ENCODE measurements around the gene CARD14.

CARD14 gene

DNA sequence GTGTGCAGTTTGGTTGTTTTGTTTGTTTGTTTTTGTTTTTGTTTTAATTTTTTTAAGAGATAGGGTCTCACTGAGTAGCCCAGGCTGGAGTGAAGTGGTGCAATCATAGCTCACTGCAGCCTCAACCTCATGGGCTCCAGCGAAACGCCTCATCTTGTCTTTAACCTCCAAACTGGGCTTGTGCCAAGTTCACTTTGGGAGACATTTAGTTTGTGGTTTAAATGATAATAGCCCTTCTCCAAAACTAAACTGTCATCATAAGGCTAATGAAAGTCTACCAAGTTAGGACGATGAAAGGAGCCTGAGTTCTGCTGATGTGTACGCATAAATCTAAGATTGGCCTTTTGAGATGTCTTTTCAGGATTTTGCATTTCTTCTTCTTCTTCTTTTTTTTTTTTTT lies 6.5 kb upstream of the CARD14 start:
- TF ChIP-seq, protein P1, sequence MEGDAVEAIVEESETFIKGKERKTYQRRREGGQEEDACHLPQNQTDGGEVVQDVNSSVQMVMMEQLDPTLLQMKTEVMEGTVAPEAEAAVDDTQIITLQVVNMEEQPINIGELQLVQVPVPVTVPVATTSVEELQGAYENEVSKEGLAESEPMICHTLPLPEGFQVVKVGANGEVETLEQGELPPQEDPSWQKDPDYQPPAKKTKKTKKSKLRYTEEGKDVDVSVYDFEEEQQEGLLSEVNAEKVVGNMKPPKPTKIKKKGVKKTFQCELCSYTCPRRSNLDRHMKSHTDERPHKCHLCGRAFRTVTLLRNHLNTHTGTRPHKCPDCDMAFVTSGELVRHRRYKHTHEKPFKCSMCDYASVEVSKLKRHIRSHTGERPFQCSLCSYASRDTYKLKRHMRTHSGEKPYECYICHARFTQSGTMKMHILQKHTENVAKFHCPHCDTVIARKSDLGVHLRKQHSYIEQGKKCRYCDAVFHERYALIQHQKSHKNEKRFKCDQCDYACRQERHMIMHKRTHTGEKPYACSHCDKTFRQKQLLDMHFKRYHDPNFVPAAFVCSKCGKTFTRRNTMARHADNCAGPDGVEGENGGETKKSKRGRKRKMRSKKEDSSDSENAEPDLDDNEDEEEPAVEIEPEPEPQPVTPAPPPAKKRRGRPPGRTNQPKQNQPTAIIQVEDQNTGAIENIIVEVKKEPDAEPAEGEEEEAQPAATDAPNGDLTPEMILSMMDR (IDR thresholded peaks at IDR 0.05): no peak
- Histone ChIP-seq H3K27me3 (peaks cover 30% of the 10 kb centered on the region), H3K9me3 (no peaks in the 10 kb centered on the region), H3K4me1 (ENCODE audit: control insufficient read depth in 1 of 2, insufficient read depth in 1 of 2, low read depth in 1 of 2, low read length in 1 of 2) (no peaks in the 10 kb centered on the region), H3K4me3 (ENCODE audit: low read depth in 1 of 2, low read length in 1 of 2) (no peak overlapping the region), H3K36me3 (no peaks in the 10 kb centered on the region), H3K27ac (no peak overlapping the region)

DNA sequence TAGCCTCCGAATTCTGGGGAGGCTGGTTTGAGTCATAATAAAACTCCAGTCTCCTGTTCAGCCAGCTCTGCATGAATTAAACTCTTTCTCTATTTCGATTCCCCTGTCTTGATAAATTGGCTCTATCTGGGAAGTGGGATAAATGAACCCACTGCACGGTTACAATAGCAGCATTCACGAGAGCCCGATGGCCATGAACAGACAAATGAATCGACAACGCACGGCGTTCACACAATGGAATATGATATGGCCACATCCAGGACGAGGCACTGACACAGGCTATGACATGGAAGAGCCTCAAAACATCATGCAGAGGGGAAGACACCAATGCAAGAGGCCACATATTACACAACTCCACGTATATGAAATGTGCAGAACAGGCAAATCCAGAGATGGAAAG lies 5.6 kb upstream of the CARD14 start:
- TF ChIP-seq, protein P1 (IDR thresholded peaks at IDR 0.05): no peak
- H3K9me3 ChIP-seq: no peaks in the 10 kb centered on the region
- no peak overlapping the region for H3K27ac ChIP-seq
- H3K27me3 ChIP-seq: peaks cover 28% of the 10 kb centered on the region
- H3K4me3 ChIP-seq (ENCODE audit: low read depth in 1 of 2, low read length in 1 of 2): no peak overlapping the region
- no peaks in the 10 kb centered on the region for H3K36me3 ChIP-seq
- no peaks in the 10 kb centered on the region for H3K4me1 ChIP-seq (ENCODE audit: control insufficient read depth in 1 of 2, insufficient read depth in 1 of 2, low read depth in 1 of 2, low read length in 1 of 2)

DNA sequence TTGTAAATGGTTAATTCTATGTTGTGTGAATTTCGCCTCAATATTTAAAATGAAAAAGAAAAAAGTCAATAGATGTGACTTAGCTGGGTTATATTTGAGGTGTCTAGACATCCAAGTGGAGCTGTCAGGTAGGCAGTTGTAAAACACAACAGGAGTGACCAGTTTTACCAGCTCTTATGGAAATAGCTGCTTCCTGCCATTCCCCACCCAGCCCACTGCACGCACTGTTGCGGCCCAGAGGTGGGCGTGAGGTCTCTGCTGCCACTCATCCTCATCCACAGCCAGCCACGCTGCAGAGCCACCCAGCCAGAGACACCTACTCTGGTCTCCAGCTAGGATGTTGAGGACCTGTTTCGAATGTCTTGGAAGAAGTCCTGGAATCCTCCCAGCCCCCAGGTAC lies 3.4 kb upstream of the CARD14 start:
- H3K27ac ChIP-seq: no peak overlapping the region
- no peaks in the 10 kb centered on the region for H3K36me3 ChIP-seq
- no peak overlapping the region for H3K4me3 ChIP-seq (ENCODE audit: low read depth in 1 of 2, low read length in 1 of 2)
- H3K4me1 ChIP-seq (ENCODE audit: control insufficient read depth in 1 of 2, insufficient read depth in 1 of 2, low read depth in 1 of 2, low read length in 1 of 2): no peaks in the 10 kb centered on the region
- H3K27me3 ChIP-seq: peaks cover 16% of the 10 kb centered on the region
- no peaks in the 10 kb centered on the region for H3K9me3 ChIP-seq
- TF ChIP-seq, protein P1 (IDR thresholded peaks at IDR 0.05): no peak

DNA sequence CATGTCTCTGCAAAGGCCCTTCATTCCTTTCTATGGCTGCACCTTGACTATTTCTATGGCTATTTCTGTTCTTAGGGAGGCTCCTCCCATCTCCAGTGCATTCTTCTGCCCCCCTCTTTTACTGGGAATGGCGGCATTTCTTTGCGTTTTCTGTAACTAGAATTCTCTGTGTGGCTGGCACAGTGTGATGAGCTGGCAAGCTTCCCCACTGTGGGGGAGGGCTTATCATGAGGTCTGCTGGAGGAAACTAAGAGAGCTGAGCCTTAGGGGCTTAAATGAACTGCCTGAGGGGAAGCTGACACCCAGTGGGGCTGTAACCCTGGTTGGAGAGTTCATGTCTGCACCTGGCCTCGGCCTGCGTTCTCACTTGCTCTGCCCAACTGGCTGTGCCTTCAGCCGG lies 1.5 kb upstream of the CARD14 start:
- no peak overlapping the region for H3K27ac ChIP-seq
- H3K4me1 ChIP-seq (ENCODE audit: control insufficient read depth in 1 of 2, insufficient read depth in 1 of 2, low read depth in 1 of 2, low read length in 1 of 2): no peaks in the 10 kb centered on the region
- TF ChIP-seq, protein P1 (IDR thresholded peaks at IDR 0.05): no peak
- peaks cover 25% of the 10 kb centered on the region for H3K27me3 ChIP-seq
- H3K4me3 ChIP-seq (ENCODE audit: low read depth in 1 of 2, low read length in 1 of 2): no peak overlapping the region
- H3K9me3 ChIP-seq: no peaks in the 10 kb centered on the region
- no peaks in the 10 kb centered on the region for H3K36me3 ChIP-seq

DNA sequence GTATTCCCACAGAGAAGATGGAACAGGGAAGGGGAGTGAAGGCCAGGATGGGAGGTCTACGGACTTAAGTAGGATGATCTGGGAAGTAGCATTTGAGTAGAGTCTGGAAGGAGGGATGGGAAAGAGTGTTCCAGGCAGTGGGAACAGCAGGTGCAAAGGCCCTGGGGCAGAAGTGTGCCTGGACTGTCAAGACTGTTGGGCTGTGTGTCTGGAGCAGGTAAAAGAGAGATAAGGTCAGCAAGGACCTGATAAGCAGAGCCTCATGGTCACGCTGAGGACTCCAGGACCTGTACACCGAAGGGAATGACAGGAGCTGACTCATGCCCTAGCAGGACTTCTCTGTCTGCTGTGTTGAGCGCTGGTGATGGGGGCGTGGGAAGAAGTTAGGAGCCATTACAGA lies 723 bp upstream of the CARD14 start:
- Histone ChIP-seq H3K4me3 (ENCODE audit: low read depth in 1 of 2, low read length in 1 of 2) (no peak overlapping the region), H3K36me3 (no peaks in the 10 kb centered on the region), H3K4me1 (ENCODE audit: control insufficient read depth in 1 of 2, insufficient read depth in 1 of 2, low read depth in 1 of 2, low read length in 1 of 2) (no peaks in the 10 kb centered on the region), H3K27me3 (peaks cover 26% of the 10 kb centered on the region), H3K9me3 (no peaks in the 10 kb centered on the region), H3K27ac (no peak overlapping the region)
- TF ChIP-seq, protein P1 (IDR thresholded peaks at IDR 0.05): no peak

DNA sequence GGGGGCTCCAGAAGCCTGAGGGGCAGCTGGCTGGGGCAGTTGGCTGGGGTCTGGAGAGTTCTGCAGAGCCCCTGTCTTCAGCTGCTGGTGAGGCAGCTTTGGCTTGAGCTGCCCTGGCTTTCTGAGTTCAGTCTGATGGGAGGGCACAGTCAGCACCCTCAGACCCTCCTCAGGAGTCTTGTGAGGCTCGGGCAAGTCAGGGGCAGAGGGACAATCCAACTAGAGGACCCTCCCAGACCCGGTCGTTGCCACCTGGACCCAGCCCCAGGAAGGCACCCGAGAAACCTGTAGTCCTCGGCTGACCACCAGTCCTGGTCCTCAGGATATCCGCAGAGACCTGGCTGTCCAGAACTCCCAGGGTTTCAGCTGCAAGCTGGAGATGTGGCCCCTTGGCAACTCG lies 1.9 kb downstream of the CARD14 start:
- Histone ChIP-seq H3K27ac (no peak overlapping the region), H3K36me3 (no peaks in the 10 kb centered on the region), H3K4me1 (ENCODE audit: control insufficient read depth in 1 of 2, insufficient read depth in 1 of 2, low read depth in 1 of 2, low read length in 1 of 2) (no peaks in the 10 kb centered on the region), H3K9me3 (no peaks in the 10 kb centered on the region), H3K4me3 (ENCODE audit: low read depth in 1 of 2, low read length in 1 of 2) (no peak overlapping the region), H3K27me3 (peaks cover 33% of the 10 kb centered on the region)
- TF ChIP-seq, protein P1 (IDR thresholded peaks at IDR 0.05): no peak
